HG03064 (cell line): Measurements from ENCODE around the gene MAMSTR.

Experiments
- ATAC-seq: cut with Tn5 transposase; IDR thresholded peaks from one replicate; pipeline ENCODE4 v1.9.1; 2021; ENCODE audit warnings: low read depth; ENCODE audit not compliant: unreplicated experiment

Gene MAMSTR

DNA sequence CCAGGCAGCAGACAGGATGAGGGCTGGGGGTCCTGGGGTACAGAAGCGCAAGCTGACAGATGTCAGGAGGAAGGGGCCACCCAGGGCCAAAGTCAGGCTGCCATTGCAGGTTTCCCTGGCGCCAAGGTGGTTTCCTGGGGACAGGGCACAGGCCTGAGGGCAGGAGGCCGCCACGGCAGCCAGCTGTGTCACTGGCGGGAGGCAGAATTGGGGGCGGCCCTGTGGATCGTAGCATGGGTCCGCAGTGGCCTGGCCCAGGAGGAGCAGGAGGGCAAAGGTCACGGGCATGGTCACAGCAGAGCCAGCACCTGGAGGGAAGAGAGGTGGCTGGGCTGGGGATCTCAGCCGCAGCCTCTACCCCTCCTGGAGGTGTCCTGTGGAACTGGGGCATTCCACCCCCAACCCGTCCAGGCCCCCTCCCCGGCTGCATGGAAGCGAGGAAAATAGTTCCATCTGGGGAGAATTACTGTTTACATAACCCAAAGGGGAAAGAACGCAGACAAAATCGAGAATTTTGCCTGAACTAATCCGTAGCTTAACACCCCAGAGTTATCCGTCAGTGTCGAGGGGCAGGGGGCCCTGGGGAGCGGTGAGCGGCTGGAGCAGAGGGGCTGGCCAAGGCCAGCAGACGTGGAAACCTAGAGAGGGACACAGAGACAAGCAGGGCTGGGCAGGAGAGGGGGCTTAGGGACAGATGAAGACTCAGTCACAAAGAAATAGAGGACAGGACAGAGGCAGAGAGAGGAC, 48.7 kb downstream of the MAMSTR start:
- ATAC-seq: no peak

DNA sequence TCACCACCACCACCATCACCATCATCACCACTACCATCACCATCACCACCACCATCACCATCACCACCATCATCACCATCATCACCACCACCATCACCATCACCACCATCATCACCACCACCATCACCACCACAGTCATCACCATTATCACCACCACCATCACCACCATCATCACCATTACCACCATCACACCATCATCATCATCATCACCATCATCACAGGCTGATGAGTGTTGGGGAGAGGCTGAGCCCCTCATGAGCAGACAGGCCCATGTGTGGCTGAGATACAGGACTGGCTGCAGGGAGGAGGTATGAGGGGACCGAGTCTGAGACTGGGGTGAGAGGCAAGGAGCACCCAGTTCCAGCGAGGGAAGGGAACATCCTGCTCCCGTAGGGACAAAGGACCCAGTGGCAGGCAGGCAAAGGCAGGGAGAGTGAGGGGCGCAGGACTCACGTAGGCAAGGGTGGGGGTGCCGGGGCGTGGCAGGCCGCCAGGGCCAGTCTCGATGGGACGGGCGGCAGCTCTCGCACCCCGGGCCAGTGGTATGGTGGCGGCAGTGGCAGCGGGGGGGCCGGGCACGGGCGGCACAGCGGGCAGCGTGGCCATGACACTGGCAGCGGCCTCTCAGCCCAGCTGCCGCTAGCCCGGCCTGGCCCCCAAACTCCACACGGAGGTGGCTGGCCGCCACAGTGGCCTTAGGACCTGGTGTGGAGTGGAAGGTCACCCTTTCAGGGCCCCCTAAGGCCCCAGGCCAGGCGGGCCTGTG, 49.4 kb downstream of the MAMSTR start:
- ATAC-seq: no peak

DNA sequence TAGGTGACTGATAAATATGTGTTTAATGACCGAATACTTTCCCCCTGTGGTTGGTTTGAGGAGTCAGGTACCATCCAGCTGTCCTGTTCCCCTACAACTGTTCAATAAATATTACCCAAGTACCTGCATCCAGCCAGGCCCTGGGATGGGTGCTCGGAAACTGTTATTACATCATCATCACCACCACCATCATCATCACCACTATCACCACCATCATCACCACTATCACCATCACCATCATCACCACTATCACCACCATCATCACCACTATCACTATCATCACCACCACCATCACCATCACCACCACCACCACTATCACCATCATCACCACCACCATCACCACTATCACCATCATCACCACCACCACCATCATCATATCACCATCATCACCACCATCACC, 50.8 kb downstream of the MAMSTR start:
- no peak for ATAC-seq

DNA sequence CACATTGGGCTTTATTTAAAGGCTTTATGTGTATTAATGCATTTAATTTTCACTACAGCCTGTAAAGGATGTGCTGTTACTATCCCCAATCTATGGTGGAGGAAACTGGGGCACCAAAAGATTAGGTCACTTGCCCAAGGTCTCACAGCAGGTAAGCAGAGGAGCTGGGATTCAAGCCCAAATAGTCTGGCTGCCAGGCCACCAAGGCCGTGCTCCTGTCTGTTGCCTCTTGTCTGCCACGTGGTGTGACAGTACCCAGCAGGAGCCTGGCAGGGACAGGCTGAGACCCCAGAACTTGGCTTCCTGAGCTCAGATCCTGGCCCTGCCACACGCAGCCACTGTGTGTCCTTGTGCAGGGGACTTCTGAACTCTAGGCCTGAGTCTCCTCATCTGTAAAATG, 51.2 kb downstream of the MAMSTR start:
- ATAC-seq: no peak

DNA sequence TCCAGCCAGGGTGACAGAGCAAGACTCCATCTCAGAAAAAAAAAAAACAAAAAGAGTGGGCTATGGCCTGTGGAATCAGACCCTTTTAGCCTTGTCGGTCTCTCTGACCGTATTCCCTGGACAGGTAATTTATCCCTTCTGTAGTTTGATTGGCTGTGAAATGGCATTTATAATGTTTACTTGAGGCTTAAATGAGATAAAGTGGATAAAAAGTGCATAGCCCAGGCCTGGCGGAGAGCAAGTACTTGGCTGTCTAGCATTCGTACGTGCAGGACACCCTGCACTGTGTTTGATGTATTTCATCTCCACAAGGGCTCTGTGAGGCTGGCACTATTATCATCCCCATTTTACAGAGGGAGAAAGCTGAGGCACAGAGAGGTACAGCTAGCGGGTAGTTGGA, 53.7 kb downstream of the MAMSTR start:
- no peak for ATAC-seq

DNA sequence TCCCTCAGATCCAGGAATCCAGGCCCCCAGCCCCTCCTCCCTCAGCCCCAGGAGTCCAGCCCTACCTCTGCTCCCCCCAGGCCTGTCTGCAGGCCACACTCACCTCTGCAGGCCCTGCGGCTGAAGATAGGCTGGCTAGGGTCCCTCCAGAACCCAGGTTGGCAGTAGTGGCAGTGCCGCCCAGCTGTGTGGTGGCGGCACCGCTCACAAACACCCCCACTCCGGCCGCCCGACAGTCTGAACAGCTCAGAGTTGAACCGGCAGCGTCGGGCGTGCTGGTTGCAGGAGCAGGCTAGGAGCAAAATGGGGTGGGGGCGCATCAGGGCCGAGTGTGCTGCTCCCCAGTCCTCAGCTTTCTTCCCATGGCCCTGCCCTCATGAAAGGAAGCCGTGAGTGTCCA, 55.0 kb downstream of the MAMSTR start:
- no peak for ATAC-seq

DNA sequence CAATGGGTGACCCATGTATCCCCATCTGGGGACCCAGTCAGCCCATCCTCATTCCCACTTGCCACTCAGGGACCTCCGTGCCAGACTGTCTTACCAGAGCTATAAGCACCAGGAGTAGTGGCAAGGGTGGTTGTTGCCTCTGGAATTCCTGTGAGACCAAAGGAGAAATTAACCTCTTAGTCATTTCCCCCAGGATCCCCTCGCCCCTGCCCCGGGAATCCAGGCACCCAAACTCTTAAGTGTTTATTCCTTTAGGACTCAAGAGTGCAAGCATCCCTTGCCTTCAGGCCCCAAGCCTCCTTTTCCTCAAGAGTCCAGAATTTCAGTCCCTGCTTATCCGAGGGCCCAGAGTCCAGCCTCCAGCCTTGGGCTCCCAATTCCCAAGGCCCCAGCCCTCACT, 55.9 kb downstream of the MAMSTR start:
- ATAC-seq: no peak
